ENCODE results near the gene TBC1D9B. TPM values are rescaled to one million over a fixed set of nuclear protein-coding genes. Genes with fewer than 3 reads are reported as not detected.

Gene TBC1D9B
- total and polyA plus RNA-seq, 9 of the 15 experiments (the other 6 are each of a cell fraction or from before 2014, with no cell fraction given) = 2.9 to 59.1 (median 33.5) TPM

DNA sequence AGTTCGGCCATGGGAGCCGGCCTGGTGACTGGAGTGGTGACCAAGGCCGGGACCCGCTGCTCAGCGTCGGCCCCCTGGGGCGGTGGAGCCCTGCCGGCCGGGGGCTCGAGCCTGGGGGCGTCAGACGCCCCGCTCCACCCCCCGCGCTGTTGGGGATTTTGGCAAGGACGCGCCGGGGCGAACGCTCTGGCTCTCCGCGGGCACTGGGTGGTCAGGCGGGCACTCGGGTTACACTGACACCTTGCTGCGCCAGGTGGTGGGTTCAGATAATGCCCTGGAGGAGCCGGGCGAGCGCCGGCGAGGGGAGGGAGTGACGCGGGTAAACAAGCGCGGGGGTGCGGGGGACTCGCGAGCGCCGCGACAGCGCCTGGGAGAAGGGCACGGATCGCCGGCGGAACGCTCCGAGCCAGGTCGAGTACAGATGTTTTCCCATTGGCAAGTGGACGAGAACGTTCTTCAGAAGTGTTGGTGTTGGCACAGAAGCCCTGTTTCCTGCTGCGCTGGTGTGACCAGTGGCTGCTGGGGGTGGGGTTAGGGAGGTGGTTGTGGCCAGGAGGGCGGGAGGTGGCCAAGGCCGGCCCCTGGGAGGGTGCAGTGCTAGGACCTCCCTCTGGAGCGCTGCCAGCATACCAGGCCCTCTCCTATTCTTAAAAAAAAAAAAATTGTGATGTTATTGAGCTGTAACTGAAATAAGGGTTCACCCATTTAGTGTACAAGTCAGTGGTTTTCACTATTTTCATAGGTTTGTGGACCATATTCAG lies 86.2 kb downstream of the TBC1D9B start (continued):
- TF ChIP-seq PHB (CRISPR knock-in tag; IDR thresholded peaks at IDR 0.05) (peak; percentile 82; the same call in 1 of the 2 replicates), ZC3H4 (CRISPR knock-in tag; IDR thresholded peaks at IDR 0.05; ENCODE audit: borderline replicate concordance) (peak; percentile 22; the same call in 1 of the 2 replicates), MXI1 (IDR thresholded peaks at IDR 0.05; ENCODE audit: low read depth, low read length) (no peak), SMAD2 (IDR thresholded peaks at IDR 0.05; ENCODE audit: low read depth, low read length) (no peak), POLR2AphosphoS2 (IDR thresholded peaks at IDR 0.05; ENCODE audit: low read length) (peak; percentile 71; the same call in 1 of the 2 replicates), SAP30 (IDR thresholded peaks at IDR 0.05; ENCODE audit: borderline replicate concordance, insufficient read depth, low read depth, low read length, poor library complexity, severe bottlenecking) (peak; percentile 20), NR2F6 (CRISPR knock-in tag; IDR thresholded peaks at IDR 0.05) (0 out of 2 replicates have a peak, but pooled peaks have one; percentile 8), MTA1 (IDR thresholded peaks at IDR 0.05; ENCODE audit: borderline replicate concordance) (no peak), SP1 (CRISPR knock-in tag; IDR thresholded peaks at IDR 0.05) (peak; percentile 71), NR1H2 (CRISPR knock-in tag; IDR thresholded peaks at IDR 0.05) (0 out of 2 replicates have a peak, but pooled peaks have one; percentile 76), CBFB (CRISPR knock-in tag; IDR thresholded peaks at IDR 0.05) (peak; percentile 76), ZNF586 (CRISPR knock-in tag; conservative IDR thresholded peaks at IDR 0.05) (0 out of 2 replicates have a peak, but pooled peaks have one; percentile 22), LCOR (CRISPR knock-in tag; IDR thresholded peaks at IDR 0.05) (peak; percentile 87), CBX1 (IDR thresholded peaks at IDR 0.05; ENCODE audit: low read depth) (no peak), GATAD2A (IDR thresholded peaks at IDR 0.05) (0 out of 2 replicates have a peak, but pooled peaks have one; percentile 58), SOX6 (IDR thresholded peaks at IDR 0.05) (no peak), HMGN3 (IDR thresholded peaks at IDR 0.05; ENCODE audit: borderline replicate concordance, extremely low read depth, insufficient read length, low read depth, low read length) (peak; percentile 97), ZSCAN32 (CRISPR knock-in tag; IDR thresholded peaks at IDR 0.05) (peak; percentile 9; the same call in 1 of the 2 replicates), TEAD1 (CRISPR knock-in tag; IDR thresholded peaks at IDR 0.05) (0 out of 4 replicates have a peak, but pooled peaks of 1 of the 2 experiments have one; percentile 0), ZNF717 (CRISPR knock-in tag; IDR thresholded peaks at IDR 0.05) (no peak), EGR1 (conservative IDR thresholded peaks at IDR 0.05) (peak; percentile 39; the same call in 1 of the 2 replicates), ZNF146 (CRISPR knock-in tag; IDR thresholded peaks at IDR 0.05; ENCODE audit: unreplicated experiment) (no peak), HDAC1 (IDR thresholded peaks at IDR 0.05) (peak in 1 of 2 experiments; percentile 59; a peak in 2 of 4 replicates)
- TF ChIP-seq, protein P1, sequence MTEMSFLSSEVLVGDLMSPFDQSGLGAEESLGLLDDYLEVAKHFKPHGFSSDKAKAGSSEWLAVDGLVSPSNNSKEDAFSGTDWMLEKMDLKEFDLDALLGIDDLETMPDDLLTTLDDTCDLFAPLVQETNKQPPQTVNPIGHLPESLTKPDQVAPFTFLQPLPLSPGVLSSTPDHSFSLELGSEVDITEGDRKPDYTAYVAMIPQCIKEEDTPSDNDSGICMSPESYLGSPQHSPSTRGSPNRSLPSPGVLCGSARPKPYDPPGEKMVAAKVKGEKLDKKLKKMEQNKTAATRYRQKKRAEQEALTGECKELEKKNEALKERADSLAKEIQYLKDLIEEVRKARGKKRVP (CRISPR knock-in tag; IDR thresholded peaks at IDR 0.05) = no peak
- TF ChIP-seq, protein P2, sequence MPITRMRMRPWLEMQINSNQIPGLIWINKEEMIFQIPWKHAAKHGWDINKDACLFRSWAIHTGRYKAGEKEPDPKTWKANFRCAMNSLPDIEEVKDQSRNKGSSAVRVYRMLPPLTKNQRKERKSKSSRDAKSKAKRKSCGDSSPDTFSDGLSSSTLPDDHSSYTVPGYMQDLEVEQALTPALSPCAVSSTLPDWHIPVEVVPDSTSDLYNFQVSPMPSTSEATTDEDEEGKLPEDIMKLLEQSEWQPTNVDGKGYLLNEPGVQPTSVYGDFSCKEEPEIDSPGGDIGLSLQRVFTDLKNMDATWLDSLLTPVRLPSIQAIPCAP (CRISPR knock-in tag; IDR thresholded peaks at IDR 0.05; ENCODE audit: borderline replicate concordance) = peak; percentile 80; the same call in 1 of the 2 replicates
- TF ChIP-seq, protein P3, sequence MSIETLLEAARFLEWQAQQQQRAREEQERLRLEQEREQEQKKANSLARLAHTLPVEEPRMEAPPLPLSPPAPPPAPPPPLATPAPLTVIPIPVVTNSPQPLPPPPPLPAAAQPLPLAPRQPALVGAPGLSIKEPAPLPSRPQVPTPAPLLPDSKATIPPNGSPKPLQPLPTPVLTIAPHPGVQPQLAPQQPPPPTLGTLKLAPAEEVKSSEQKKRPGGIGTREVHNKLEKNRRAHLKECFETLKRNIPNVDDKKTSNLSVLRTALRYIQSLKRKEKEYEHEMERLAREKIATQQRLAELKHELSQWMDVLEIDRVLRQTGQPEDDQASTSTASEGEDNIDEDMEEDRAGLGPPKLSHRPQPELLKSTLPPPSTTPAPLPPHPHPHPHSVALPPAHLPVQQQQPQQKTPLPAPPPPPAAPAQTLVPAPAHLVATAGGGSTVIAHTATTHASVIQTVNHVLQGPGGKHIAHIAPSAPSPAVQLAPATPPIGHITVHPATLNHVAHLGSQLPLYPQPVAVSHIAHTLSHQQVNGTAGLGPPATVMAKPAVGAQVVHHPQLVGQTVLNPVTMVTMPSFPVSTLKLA (conservative IDR thresholded peaks at IDR 0.05) = peak; percentile 76 to 86

All from K562 (cell line).